Smooth muscle cell of the brain vasculature (primary cell): Measurements from ENCODE around the gene MAN1B1.

ENCODE experiments used
- DNase-seq: peaks from one replicate; pipeline ENCODE4 v3.0.0-alpha.2; 2012; ENCODE audit warnings: low read depth, low spot score

The MAN1B1 gene

GRCh38 chr9:137143459-137143858, 56.7 kb downstream of the MAN1B1 start:
- no peak for DNase-seq

GRCh38 chr9:137145731-137146526, 59.1 kb downstream of the MAN1B1 start:
- no peak for DNase-seq

DNA sequence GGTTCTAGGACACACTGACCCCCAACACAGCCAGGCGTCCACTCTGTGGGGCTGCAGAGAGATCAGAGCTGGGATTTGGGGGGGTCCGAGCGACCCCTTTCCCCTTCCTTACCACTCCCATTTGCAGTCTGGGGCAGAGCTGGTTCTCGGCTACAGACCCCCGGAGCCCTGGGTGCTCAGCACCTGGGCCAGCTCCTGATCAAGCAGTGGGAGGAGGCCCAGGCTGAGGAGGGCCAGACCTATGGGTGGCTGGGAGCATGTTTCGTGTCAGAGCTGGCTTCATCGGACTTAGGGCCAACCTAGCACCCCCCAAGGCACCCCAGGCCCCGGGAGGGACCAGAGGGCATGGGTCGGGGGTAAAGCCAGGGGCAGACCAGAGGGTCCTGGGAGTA, 59.7 kb downstream of the MAN1B1 start:
- DNase-seq, result no peak

DNA sequence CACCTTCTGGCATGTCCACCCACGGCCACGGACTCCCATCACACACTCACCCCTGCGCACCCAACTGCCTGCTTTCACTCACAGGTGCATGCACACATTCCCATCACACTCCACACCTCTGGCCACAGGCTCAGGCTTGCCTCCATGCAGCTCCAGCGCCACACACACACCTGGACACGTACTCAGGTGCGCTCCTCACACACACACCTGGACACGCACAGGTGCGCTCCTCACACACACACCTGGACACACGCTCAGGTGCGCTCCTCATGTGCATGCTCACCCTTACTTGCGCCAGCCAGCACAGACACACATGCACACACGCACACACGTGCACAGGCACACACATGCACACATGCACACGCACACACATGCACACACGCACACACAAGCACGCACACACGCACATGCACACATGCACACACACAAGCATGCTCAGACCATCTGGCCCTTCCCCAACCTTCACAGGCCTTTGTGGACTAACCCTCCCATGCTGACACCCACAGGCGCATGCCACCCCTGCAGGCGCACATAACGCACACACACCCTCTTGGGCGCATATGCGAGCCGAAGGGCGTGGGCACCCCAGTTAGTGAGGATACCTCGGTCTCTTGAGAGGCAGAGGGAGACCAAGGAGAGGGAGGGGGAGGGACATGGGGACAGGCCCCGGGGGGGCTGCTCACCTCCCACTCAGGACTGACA, 60.5 kb downstream of the MAN1B1 start:
- DNase-seq, result no peak

DNA sequence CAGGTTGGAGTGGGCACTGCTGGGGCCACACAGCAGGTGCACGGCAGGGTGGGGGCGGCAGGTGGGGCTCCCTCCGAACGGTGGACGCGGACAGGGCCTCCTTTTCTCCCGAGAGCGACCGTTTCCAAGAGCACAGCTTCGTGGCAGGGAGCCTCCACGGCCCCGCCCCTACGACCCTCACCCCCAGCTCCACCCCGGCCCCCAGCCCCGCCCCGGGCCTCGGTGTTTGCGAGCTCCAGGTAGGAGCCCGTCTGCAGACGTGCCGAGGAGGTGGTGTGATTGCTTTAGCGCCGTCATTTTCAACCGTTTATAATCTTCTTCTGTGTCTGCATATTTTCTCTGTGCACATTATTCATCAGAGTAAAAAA, 61.0 kb downstream of the MAN1B1 start:
- no peak for DNase-seq

GRCh38 chr9:137148242-137148641, 61.5 kb downstream of the MAN1B1 start:
- no peak for DNase-seq

- DNase-seq, result no peak
Measured at GRCh38 chr9:137148661-137149060, 61.9 kb downstream of the MAN1B1 start.

GRCh38 chr9:137149363-137149762, 62.6 kb downstream of the MAN1B1 start:
- no peak for DNase-seq

- DNase-seq, result no peak
Measured at GRCh38 chr9:137149942-137150616, 63.3 kb downstream of the MAN1B1 start.

- no peak for DNase-seq
Measured at GRCh38 chr9:137150617-137151457, 64.1 kb downstream of the MAN1B1 start.

GRCh38 chr9:137152844-137153405, 66.1 kb downstream of the MAN1B1 start:
- DNase-seq, result no peak

DNA sequence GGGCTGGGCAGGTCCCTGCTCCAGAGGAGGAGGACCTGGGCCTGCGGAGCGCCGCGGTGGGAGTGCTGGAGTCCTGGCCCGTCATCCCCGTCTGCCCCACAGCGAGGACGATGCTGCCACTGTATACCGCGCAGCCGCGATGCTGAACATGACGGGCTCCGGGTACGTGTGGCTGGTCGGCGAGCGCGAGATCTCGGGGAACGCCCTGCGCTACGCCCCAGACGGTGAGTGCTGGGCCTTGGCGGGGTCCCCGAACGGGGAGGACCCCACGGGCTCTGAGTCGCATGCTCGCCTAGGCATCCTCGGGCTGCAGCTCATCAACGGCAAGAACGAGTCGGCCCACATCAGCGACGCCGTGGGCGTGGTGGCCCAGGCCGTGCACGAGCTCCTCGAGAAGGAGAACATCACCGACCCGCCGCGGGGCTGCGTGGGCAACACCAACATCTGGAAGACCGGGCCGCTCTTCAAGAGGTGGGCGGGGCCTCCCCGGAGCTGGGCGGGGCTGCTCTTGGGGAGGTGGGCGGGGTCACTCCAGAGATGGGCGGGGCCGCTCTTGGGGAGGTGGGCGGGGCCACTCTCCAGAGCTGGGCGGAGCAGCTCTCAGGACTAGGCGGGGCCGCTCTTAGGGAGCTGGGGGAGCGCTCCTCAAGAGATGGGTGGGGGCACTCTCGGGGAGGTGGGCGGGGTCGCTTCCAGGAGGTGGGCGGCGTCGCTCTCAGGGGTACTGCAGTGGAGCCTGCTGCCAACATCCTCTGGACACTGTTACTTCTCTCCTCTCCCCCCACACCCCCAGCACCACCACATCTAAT, 70.0 kb downstream of the MAN1B1 start:
- no peak for DNase-seq

- DNase-seq, result no peak
Measured at GRCh38 chr9:137157618-137158415, 71.0 kb downstream of the MAN1B1 start.

- DNase-seq, result no peak
Measured at GRCh38 chr9:137158625-137159024, 71.8 kb downstream of the MAN1B1 start.
